Neural cell (in vitro differentiated cells): Measurements from ENCODE around the gene APOBEC3H. TPM values are rescaled to one million over a fixed set of nuclear protein-coding genes. Genes with fewer than 3 reads are reported as not detected.

Source experiments
- H2AFZ ChIP-seq: fragments of 200-600, 300-800 bp; sonication (generic), shearing (Covaris generic); 2 replicates; pipeline ENCODE4 v1.6.0; 2014; ENCODE audit warnings: low read depth, mild to moderate bottlenecking, antibody characterized with exemption, low read length, moderate library complexity
- H3F3A ChIP-seq: fragments of 200-600 bp; shearing (Covaris generic); 2 replicates; pipeline ENCODE4 v1.6.1; 2016; ENCODE audit warnings: mild to moderate bottlenecking, moderate library complexity, mixed read lengths, antibody characterized with exemption, low read length; ENCODE audit not compliant: insufficient read depth, poor library complexity, severe bottlenecking
- H3K27ac ChIP-seq: fragments of 200-600, 300-800 bp; sonication (generic), shearing (Covaris generic); 2 replicates; pipeline ENCODE4 v1.5.1; 2014; ENCODE audit warnings: mild to moderate bottlenecking, low read length, moderate library complexity
- H3K27me3 ChIP-seq: fragments of 300-800, 200-600 bp; sonication (generic), shearing (Covaris generic); 2 replicates; pipeline ENCODE4 v1.6.0; 2014; ENCODE audit warnings: mild to moderate bottlenecking, low read depth, low read length, moderate library complexity; ENCODE audit not compliant: insufficient read depth
- H3K36me3 ChIP-seq: fragments of 300-800, 200-600 bp; sonication (generic), shearing (Covaris generic); 2 replicates; pipeline ENCODE4 v1.5.1; 2014; ENCODE audit warnings: mild to moderate bottlenecking, antibody characterized with exemption, low read length, moderate library complexity; ENCODE audit not compliant: insufficient read depth
- H3K4me2 ChIP-seq: fragments of 300-800, 200-600 bp; sonication (generic), shearing (Covaris generic); 2 replicates; pipeline ENCODE4 v1.6.0; 2014; ENCODE audit warnings: mild to moderate bottlenecking, low read length
- H3K4me3 ChIP-seq: fragments of 300-800, 200-600 bp; sonication (generic), shearing (Covaris generic); 2 replicates; pipeline ENCODE4 v1.5.1; 2014; ENCODE audit warnings: mild to moderate bottlenecking, low read length, moderate library complexity
- H3K79me2 ChIP-seq: fragments of 200-600 bp; shearing (Covaris generic); replicated peaks from 2 replicates; pipeline ENCODE4 v1.6.0; 2014; ENCODE audit warnings: mild to moderate bottlenecking, low read length, moderate library complexity; ENCODE audit not compliant: insufficient read depth
- H3K9ac ChIP-seq: fragments of 300-800, 200-600 bp; sonication (generic), shearing (Covaris generic); 2 replicates; pipeline ENCODE4 v1.6.1; 2016; ENCODE audit warnings: mild to moderate bottlenecking, low read length, mixed read lengths
- H3K9me2 ChIP-seq: fragments of 200-600 bp; shearing (Covaris generic); 2 replicates; pipeline ENCODE4 v1.6.1; 2016; ENCODE audit warnings: mild to moderate bottlenecking, low read length, mixed read lengths; ENCODE audit not compliant: insufficient read depth
- H3K9me3 ChIP-seq: fragments of 200-600, 300-800 bp; sonication (generic), shearing (Covaris generic); 2 replicates; pipeline ENCODE4 v1.6.1; 2016; ENCODE audit warnings: mild to moderate bottlenecking, mixed run types, low read length, moderate library complexity, mixed read lengths
- H4K20me1 ChIP-seq: fragments of 200-600 bp; shearing (Covaris generic); 2 replicates; pipeline ENCODE4 v1.6.1; 2016; ENCODE audit warnings: mild to moderate bottlenecking, mixed run types; ENCODE audit not compliant: insufficient read depth
- EZH2 ChIP-seq: fragments of 200-600, 300-800 bp; shearing (Covaris generic), sonication (generic); IDR thresholded peaks from 2 replicates; pipeline ENCODE4 v1.6.1; 2014; ENCODE audit warnings: antibody characterized with exemption, low read length, borderline replicate concordance, mild to moderate bottlenecking; ENCODE audit not compliant: insufficient read depth, poor library complexity, severe bottlenecking
- MXI1 ChIP-seq: fragments of 450-650 bp; conservative IDR thresholded peaks from 2 replicates; pipeline ENCODE4 v1.6.1; 2014; ENCODE audit warnings: antibody characterized with exemption, mild to moderate bottlenecking; ENCODE audit not compliant: poor library complexity, severe bottlenecking
- POLR2AphosphoS5 ChIP-seq: IDR thresholded peaks from 2 replicates; pipeline ENCODE4 v1.6.1; 2012
- SMC3 ChIP-seq: fragments of 450-650 bp; conservative IDR thresholded peaks from 2 replicates; pipeline ENCODE4 v1.6.1; 2014; ENCODE audit warnings: antibody characterized with exemption, mild to moderate bottlenecking, moderate library complexity; ENCODE audit not compliant: poor library complexity
- TAF1 ChIP-seq: IDR thresholded peaks from 2 replicates; pipeline ENCODE4 v1.6.1; 2012; ENCODE audit warnings: low read depth
- polyA plus RNA-seq: library from polyadenylated mRNA; depleted of rRNA; stranded (reverse); fragments of >200 nt; gene quantifications from 2 replicates; pipeline ENCODE4 v1.2.3, GENCODE V29; 2014
- TF ChIP-seq, protein P1 (sequence below): IDR thresholded peaks from 2 replicates; pipeline ENCODE4 v1.6.1; 2012; ENCODE audit warnings: borderline replicate concordance

Gene APOBEC3H
- polyA plus RNA-seq, 1 donor from 2014 or later, result not detected

DNA sequence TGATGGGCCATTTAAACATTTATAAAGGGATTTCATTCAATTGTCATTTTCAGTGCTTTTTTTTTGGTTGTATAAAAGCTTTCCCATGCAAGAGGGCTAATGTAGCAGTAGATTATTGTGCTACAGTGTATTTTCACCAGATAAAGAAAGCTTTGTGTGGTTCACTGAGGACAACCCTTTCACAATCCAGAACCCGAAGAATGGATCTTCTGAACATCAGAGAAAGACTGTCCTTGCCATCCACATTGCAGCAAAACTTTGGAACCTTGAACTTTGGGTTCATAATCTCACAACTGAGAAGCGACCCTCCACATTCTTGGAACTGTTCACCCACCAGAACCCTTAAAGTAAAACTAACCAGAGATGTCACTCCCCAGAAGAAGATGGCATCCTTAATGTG, 9.3 kb downstream of the APOBEC3H start:
- Histone ChIP-seq H4K20me1 (no peaks in the 10 kb centered on the region), H3K27me3 (no peaks in the 10 kb centered on the region), H3K4me3 (no peak overlapping the region), H3F3A (no peaks in the 10 kb centered on the region), H3K9me3 (no peaks in the 10 kb centered on the region), H3K36me3 (no peaks in the 10 kb centered on the region), H2AFZ (no peak overlapping the region), H3K9me2 (no peaks in the 10 kb centered on the region), H3K27ac (no peak overlapping the region), H3K4me2 (no peak overlapping the region), H3K9ac (no peak overlapping the region), H3K79me2 (no peaks in the 10 kb centered on the region)
- TF ChIP-seq POLR2AphosphoS5, result no peak

DNA sequence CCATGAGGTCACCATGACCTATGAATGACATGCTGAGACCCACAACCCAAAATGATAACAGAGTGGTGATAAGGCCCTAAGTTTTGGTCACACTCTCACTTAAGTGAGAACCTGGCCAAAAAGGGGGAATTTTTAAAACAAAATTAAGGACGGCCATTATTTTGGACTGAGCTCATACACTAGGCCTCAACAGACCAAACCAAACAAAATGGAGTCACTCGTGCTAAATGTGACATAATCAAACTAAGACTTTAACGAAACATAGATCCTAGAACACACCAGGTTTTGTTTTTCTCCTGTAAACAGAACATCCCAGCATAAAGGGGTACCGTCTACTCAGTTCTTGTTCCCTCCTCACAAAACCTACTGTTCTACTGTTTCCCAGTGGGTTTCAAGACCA, 11.4 kb downstream of the APOBEC3H start:
- TF ChIP-seq, protein P1, sequence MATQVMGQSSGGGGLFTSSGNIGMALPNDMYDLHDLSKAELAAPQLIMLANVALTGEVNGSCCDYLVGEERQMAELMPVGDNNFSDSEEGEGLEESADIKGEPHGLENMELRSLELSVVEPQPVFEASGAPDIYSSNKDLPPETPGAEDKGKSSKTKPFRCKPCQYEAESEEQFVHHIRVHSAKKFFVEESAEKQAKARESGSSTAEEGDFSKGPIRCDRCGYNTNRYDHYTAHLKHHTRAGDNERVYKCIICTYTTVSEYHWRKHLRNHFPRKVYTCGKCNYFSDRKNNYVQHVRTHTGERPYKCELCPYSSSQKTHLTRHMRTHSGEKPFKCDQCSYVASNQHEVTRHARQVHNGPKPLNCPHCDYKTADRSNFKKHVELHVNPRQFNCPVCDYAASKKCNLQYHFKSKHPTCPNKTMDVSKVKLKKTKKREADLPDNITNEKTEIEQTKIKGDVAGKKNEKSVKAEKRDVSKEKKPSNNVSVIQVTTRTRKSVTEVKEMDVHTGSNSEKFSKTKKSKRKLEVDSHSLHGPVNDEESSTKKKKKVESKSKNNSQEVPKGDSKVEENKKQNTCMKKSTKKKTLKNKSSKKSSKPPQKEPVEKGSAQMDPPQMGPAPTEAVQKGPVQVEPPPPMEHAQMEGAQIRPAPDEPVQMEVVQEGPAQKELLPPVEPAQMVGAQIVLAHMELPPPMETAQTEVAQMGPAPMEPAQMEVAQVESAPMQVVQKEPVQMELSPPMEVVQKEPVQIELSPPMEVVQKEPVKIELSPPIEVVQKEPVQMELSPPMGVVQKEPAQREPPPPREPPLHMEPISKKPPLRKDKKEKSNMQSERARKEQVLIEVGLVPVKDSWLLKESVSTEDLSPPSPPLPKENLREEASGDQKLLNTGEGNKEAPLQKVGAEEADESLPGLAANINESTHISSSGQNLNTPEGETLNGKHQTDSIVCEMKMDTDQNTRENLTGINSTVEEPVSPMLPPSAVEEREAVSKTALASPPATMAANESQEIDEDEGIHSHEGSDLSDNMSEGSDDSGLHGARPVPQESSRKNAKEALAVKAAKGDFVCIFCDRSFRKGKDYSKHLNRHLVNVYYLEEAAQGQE, result no peak
- TF ChIP-seq TAF1, result no peak
- Histone ChIP-seq H3K27ac (no peak overlapping the region), H3F3A (no peaks in the 10 kb centered on the region), H3K4me2 (no peak overlapping the region), H3K4me3 (no peak overlapping the region), H3K9me3 (no peaks in the 10 kb centered on the region), H3K9ac (no peak overlapping the region), H3K27me3 (no peaks in the 10 kb centered on the region), H3K36me3 (no peaks in the 10 kb centered on the region), H3K9me2 (no peaks in the 10 kb centered on the region), H2AFZ (no peak overlapping the region), H3K79me2 (no peaks in the 10 kb centered on the region), H4K20me1 (no peaks in the 10 kb centered on the region)

DNA sequence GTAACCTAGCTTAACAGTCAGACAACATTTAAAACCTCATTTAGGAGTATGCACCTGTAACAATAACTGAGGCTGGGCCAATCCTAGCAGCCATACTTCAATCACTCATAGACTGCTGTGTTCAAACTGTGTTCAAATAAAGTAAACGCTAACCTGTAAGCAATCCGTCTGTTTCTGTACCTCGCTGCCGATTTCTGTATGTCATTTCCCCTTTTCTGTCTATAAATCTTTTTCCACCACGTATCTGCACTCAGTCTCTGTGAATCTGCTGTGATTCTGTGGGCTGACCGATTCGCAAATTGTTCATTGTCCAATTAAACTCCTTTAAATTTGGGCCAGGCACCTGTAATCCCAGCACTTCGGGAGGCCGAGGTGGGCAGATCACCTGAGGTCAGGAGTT, 12.3 kb downstream of the APOBEC3H start:
- TF ChIP-seq POLR2AphosphoS5, result no peak
- TF ChIP-seq MXI1, result no peak
- TF ChIP-seq, protein P1, result no peak
- TF ChIP-seq EZH2, result no peak
- no peak for TF ChIP-seq TAF1
- TF ChIP-seq SMC3, result no peak
- Histone ChIP-seq H3K4me2 (no peak overlapping the region), H3K4me3 (no peak overlapping the region), H3K36me3 (no peaks in the 10 kb centered on the region), H3K27ac (no peak overlapping the region), H3K27me3 (peaks cover 4% of the 10 kb centered on the region), H3K9ac (no peak overlapping the region), H3K79me2 (no peaks in the 10 kb centered on the region), H3K9me3 (no peaks in the 10 kb centered on the region), H2AFZ (no peak overlapping the region), H3F3A (no peaks in the 10 kb centered on the region), H3K9me2 (no peaks in the 10 kb centered on the region), H4K20me1 (no peaks in the 10 kb centered on the region)
